ENCODE data around the gene HPCAL1. TPM values are rescaled to one million over a fixed set of nuclear protein-coding genes. Genes with fewer than 3 reads are reported as not detected.

Gene HPCAL1
- polyA plus RNA-seq, 3 donors: 82.1 to 99.5 (median 98.0) TPM

DNA sequence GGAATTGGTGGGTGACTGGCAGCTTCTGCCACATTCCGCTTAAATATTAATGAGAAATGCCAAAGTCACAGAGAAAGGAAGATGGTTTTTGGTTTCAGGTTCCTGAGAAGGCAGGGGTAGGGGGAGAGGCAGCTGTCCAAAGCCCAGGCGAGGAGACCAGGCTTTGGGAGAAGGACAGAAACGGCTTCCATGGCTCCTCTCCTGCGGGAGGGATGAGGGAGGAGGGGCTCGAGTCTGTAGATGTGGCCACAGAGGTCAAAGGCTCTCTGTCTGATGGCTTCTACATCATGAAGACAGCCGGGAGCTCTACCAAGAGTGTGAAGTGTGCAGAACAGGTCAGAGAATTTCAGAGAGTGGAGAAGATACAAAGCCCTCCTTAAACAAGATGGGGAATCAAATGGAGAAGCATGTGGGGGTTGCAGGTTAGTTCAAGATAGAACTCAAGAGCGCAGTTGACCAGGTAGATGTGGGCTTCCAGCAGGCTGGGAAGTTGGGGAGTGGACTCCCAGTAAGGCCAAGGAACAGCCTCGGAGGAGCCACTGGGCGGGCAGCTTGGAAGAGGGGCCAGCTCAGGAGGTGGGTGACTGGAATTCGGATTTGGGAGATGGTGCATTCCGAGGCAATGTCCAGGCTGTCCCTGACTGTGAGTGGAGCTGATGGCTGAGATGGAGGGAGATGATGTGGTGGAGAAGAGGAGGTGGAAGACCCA is 23.8 kb upstream of the HPCAL1 start:
- TF ChIP-seq CTCF (IDR thresholded peaks at IDR 0.05): no peak
- WGBS (ENCODE audit: insufficient coverage): 65% methylated on average over 9 of the region's 11 CpGs
- Histone ChIP-seq H3K4me2 (replicated peaks; ENCODE audit: extremely low read depth, low read length, poor library complexity, severe bottlenecking) (peak overlapping the region; percentile 51), H3K27me3 (ENCODE audit: control insufficient read depth in 2 of 2, insufficient read depth in 2 of 2, low read length in 2 of 2) (no peaks in the 10 kb centered on the region), H3K79me2 (ENCODE audit: insufficient read depth, low read length) (no peaks in the 10 kb centered on the region), H3K27ac (ENCODE audit: low read depth in 1 of 2, low read length in 2 of 2) (peak overlapping the region; percentile 91 to 95), H3K4me1 (ENCODE audit: control insufficient read depth in 1 of 2, insufficient read depth in 2 of 2, low read length in 2 of 2) (peaks cover 50 to 53% of the 10 kb centered on the region in 2 donors), H4K20me1 (ENCODE audit: insufficient read depth, low read length) (no peaks in the 10 kb centered on the region), H2AFZ (ENCODE audit: insufficient read depth, low read depth, low read length, poor library complexity, severe bottlenecking) (peak overlapping the region; percentile 54), H3K4me3 (replicated peaks in 1 of 3; ENCODE audit: low read depth in 2 of 3, low read length in 3 of 3) (peak overlapping the region in 1 of 3 experiments; percentile 29), H3K36me3 (replicated peaks in 1 of 2; ENCODE audit: control insufficient read depth in 1 of 2, insufficient read depth in 2 of 2, low read length in 2 of 2) (no peaks in the 10 kb centered on the region), H3K9me3 (replicated peaks in 1 of 2; ENCODE audit: control insufficient read depth in 1 of 2, insufficient read depth in 1 of 2, low read length in 2 of 2) (no peaks in the 10 kb centered on the region), H3K9ac (ENCODE audit: insufficient read depth, low read length, poor library complexity, severe bottlenecking) (no peak overlapping the region)
- H3K27me3 Mint-ChIP-seq (ENCODE audit: low read depth in 3 of 3): peaks cover 0 to 3% (median 2%) of the 10 kb centered on the region in 3 donors
- no peak for DNase-seq
- H3K27ac Mint-ChIP-seq: peak overlapping the region; percentile 93 to 97 (median 96)
- intact Hi-C loops (cut with micrococcal nuclease): loop anchor here in 1 of 2 donors (10.0 kb wide), 1 partner anchor 154 kb away; the partner anchor contains the start of gene RRM2
- H3K4me1 Mint-ChIP-seq: peaks cover 53% of the 10 kb centered on the region
- H3K9me3 Mint-ChIP-seq: peaks cover 0 to 4% (median 0%) of the 10 kb centered on the region in 7 donors
- peak overlapping the region; percentile 42 to 76 for H3K4me3 Mint-ChIP-seq
- peaks cover 0 to 4% of the 10 kb centered on the region in 2 donors for H3K36me3 Mint-ChIP-seq

- H3K27ac ChIP-seq (ENCODE audit: low read depth in 1 of 2, low read length in 2 of 2): peak overlapping the region in 1 of 2 donors; percentile 95
- Mint-ChIP-seq H3K27me3 (ENCODE audit: low read depth in 3 of 3) (peaks cover 0 to 3% (median 2%) of the 10 kb centered on the region in 3 donors), H3K9me3 (peaks cover 0 to 4% (median 0%) of the 10 kb centered on the region in 7 donors), H3K4me1 (peaks cover 59% of the 10 kb centered on the region), H3K36me3 (peaks cover 0 to 4% of the 10 kb centered on the region in 2 donors), H3K4me3 (no peak overlapping the region), H3K27ac (peak overlapping the region in 6 of 7 donors; percentile 94 to 97 (median 96))
- no peaks in the 10 kb centered on the region for H3K79me2 ChIP-seq (ENCODE audit: insufficient read depth, low read length)
- H3K27me3 ChIP-seq (ENCODE audit: control insufficient read depth in 2 of 2, insufficient read depth in 2 of 2, low read length in 2 of 2): no peaks in the 10 kb centered on the region
- TF ChIP-seq CTCF (IDR thresholded peaks at IDR 0.05): no peak
- intact Hi-C loops (cut with micrococcal nuclease): loop anchor here in 1 of 2 donors (10.0 kb wide), 1 partner anchor 155 kb away; the partner anchor contains the start of gene RRM2
- H3K4me3 ChIP-seq (replicated peaks in 1 of 3; ENCODE audit: low read depth in 2 of 3, low read length in 3 of 3): no peak overlapping the region
- no peaks in the 10 kb centered on the region for H3K9me3 ChIP-seq (replicated peaks in 1 of 2; ENCODE audit: control insufficient read depth in 1 of 2, insufficient read depth in 1 of 2, low read length in 2 of 2)
- no peak for DNase-seq
- H3K9ac ChIP-seq (ENCODE audit: insufficient read depth, low read length, poor library complexity, severe bottlenecking): no peak overlapping the region
- no peaks in the 10 kb centered on the region for H3K36me3 ChIP-seq (replicated peaks in 1 of 2; ENCODE audit: control insufficient read depth in 1 of 2, insufficient read depth in 2 of 2, low read length in 2 of 2)
- peaks cover 55 to 59% of the 10 kb centered on the region in 2 donors for H3K4me1 ChIP-seq (ENCODE audit: control insufficient read depth in 1 of 2, insufficient read depth in 2 of 2, low read length in 2 of 2)
- no peak overlapping the region for H2AFZ ChIP-seq (ENCODE audit: insufficient read depth, low read depth, low read length, poor library complexity, severe bottlenecking)
- H3K4me2 ChIP-seq (replicated peaks; ENCODE audit: extremely low read depth, low read length, poor library complexity, severe bottlenecking): no peak overlapping the region
- WGBS (ENCODE audit: insufficient coverage): 100% methylated on average over 1 of the region's 11 CpGs
- no peaks in the 10 kb centered on the region for H4K20me1 ChIP-seq (ENCODE audit: insufficient read depth, low read length)
These were observed 23.2 kb upstream of the HPCAL1 start for GRCh38 chr2:10279472-10279870.
